ENCODE results near the gene HTR3A.

Gene HTR3A

DNA sequence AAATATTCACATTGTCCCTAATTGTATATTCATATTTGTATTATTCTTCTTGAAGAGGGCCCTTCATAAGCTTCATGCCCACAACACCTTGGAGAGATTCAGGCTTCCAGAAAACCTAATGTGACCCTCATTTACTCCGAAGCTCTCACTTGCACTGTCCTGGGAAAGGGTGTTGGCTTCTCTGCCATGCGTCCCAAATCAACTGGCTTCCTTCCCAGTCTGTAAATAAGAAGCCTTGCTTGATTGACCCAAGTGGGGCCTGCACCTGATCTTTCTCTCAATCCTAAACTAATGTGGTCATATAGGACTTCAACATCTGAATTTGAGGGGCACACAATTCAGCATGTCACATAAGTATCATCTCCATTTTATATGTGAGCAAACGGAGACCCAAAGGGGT, 44.1 kb downstream of the HTR3A start:
- Histone ChIP-seq H3K4ac (ENCODE audit: low read depth, low read length) (no peak overlapping the region), H3K79me2 (ENCODE audit: control insufficient read depth, insufficient read depth, low read length, poor library complexity) (no peaks in the 10 kb centered on the region), H3K18ac (ENCODE audit: low read length) (no peak overlapping the region), H3K79me1 (ENCODE audit: low read length) (no peaks in the 10 kb centered on the region), H2AK5ac (ENCODE audit: low read length) (no peak overlapping the region), H3K4me2 (ENCODE audit: low read length) (no peak overlapping the region), H3K27me3 (ENCODE audit: insufficient read depth, low read length) (no peaks in the 10 kb centered on the region), H3K23ac (ENCODE audit: low read length) (no peak overlapping the region), H4K8ac (ENCODE audit: low read depth, low read length) (no peak overlapping the region), H2BK5ac (ENCODE audit: low read depth, low read length, poor library complexity) (no peak overlapping the region), H3K4me3 (ENCODE audit: low read depth, low read length) (no peak overlapping the region), H3K36me3 (ENCODE audit: control insufficient read depth in 1 of 2, insufficient read depth in 2 of 2, low read length in 2 of 2) (no peaks in the 10 kb centered on the region), H3K27ac (ENCODE audit: low read depth, low read length) (no peak overlapping the region), H4K91ac (ENCODE audit: low read depth, low read length) (no peak overlapping the region), H3K14ac (ENCODE audit: low read length) (no peak overlapping the region), H4K12ac (ENCODE audit: low read depth, low read length) (no peak overlapping the region), H2BK12ac (ENCODE audit: low read length) (no peak overlapping the region), H3K9ac (ENCODE audit: low read length) (no peak overlapping the region), H3K9me3 (ENCODE audit: insufficient read depth, low read depth, low read length) (peaks cover 1% of the 10 kb centered on the region), H3K4me1 (ENCODE audit: control insufficient read depth in 1 of 2, insufficient read depth in 2 of 2, low read length in 2 of 2) (peaks cover 2 to 6% of the 10 kb centered on the region in 2 experiments), H2AFZ (ENCODE audit: insufficient read depth, low read length, poor library complexity) (no peak overlapping the region), H2BK120ac (ENCODE audit: insufficient read depth, low read length, poor library complexity) (no peak overlapping the region)
- DNase-seq, result no peak
- no CpG with 5 or more reads among the region's 3 CpGs for WGBS (ENCODE audit: extremely low coverage, insufficient coverage, insufficient read length)

DNA sequence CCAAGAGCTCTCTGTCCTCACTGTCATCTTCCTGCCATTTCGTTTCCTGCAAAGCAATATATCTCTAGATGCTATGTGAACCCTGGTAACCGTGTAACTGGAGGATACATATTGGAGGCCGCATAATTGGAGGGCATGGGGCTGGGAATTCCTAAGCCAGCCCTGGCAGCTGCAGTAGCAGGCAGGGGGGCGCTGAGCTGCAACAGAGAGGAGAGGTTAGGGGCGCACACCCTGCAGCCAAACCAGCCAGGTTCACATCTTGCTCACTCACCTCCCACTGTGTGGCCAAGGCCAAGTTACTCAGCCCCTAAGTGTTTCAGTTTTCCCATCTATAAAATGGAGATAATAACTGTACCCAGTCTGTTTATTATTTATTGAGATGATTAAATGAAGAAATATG, 44.7 kb downstream of the HTR3A start:
- H3K27ac ChIP-seq (ENCODE audit: low read depth, low read length), result no peak overlapping the region
- peaks cover 1% of the 10 kb centered on the region for H3K9me3 ChIP-seq (ENCODE audit: insufficient read depth, low read depth, low read length)
- H3K4me3 ChIP-seq (ENCODE audit: low read depth, low read length), result no peak overlapping the region
- WGBS (ENCODE audit: extremely low coverage, insufficient coverage, insufficient read length), result no CpG with 5 or more reads among the region's 5 CpGs
- H3K27me3 ChIP-seq (ENCODE audit: insufficient read depth, low read length), result no peaks in the 10 kb centered on the region
- no peak overlapping the region for H3K18ac ChIP-seq (ENCODE audit: low read length)
- H4K8ac ChIP-seq (ENCODE audit: low read depth, low read length), result no peak overlapping the region
- H3K14ac ChIP-seq (ENCODE audit: low read length), result no peak overlapping the region
- no peaks in the 10 kb centered on the region for H3K79me2 ChIP-seq (ENCODE audit: control insufficient read depth, insufficient read depth, low read length, poor library complexity)
- H3K4me2 ChIP-seq (ENCODE audit: low read length), result no peak overlapping the region
- no peak for DNase-seq
- no peak overlapping the region for H4K91ac ChIP-seq (ENCODE audit: low read depth, low read length)
- no peak overlapping the region for H3K9ac ChIP-seq (ENCODE audit: low read length)
- no peaks in the 10 kb centered on the region for H3K79me1 ChIP-seq (ENCODE audit: low read length)
- no peak overlapping the region for H2BK12ac ChIP-seq (ENCODE audit: low read length)
- no peak overlapping the region for H2BK120ac ChIP-seq (ENCODE audit: insufficient read depth, low read length, poor library complexity)
- peaks cover 2 to 6% of the 10 kb centered on the region in 2 experiments for H3K4me1 ChIP-seq (ENCODE audit: control insufficient read depth in 1 of 2, insufficient read depth in 2 of 2, low read length in 2 of 2)
- H3K23ac ChIP-seq (ENCODE audit: low read length), result no peak overlapping the region
- no peaks in the 10 kb centered on the region for H3K36me3 ChIP-seq (ENCODE audit: control insufficient read depth in 1 of 2, insufficient read depth in 2 of 2, low read length in 2 of 2)
- H2BK5ac ChIP-seq (ENCODE audit: low read depth, low read length, poor library complexity), result no peak overlapping the region
- no peak overlapping the region for H2AK5ac ChIP-seq (ENCODE audit: low read length)
- H2AFZ ChIP-seq (ENCODE audit: insufficient read depth, low read length, poor library complexity), result no peak overlapping the region
- no peak overlapping the region for H4K12ac ChIP-seq (ENCODE audit: low read depth, low read length)
- no peak overlapping the region for H3K4ac ChIP-seq (ENCODE audit: low read depth, low read length)

DNA sequence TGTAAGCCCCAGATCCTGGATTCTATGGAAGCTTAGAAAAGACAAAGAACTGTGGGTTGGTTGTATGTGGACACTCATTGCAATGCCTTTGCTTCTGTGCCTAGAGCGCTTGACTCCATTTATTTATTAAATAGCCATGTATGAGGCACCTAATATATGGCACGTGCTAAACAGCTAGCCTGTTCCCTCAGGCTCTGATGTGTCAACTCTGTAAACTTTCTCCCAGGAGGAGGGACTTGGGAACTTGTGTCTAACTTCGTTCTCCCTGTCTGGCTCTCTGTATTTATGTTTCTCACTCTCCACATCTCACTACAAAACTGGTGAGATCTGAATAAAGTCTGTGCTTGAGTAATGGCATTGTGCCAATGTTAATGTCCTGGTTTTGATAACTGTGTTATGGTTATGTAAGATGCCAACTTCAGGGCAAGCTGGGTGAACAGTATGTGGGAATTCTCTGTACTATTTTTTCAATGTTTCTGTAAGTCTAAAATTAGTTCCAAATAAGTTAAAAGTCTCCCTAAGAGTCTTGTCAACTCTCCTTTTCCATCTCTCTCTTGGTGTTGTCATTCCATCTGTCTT, 50.5 kb downstream of the HTR3A start:
- Histone ChIP-seq H3K79me1 (ENCODE audit: low read length) (no peaks in the 10 kb centered on the region), H3K9me3 (ENCODE audit: insufficient read depth, low read depth, low read length) (peaks cover under 1% of the 10 kb centered on the region), H2AFZ (ENCODE audit: insufficient read depth, low read length, poor library complexity) (no peak overlapping the region), H3K14ac (ENCODE audit: low read length) (no peak overlapping the region), H4K91ac (ENCODE audit: low read depth, low read length) (no peak overlapping the region), H4K8ac (ENCODE audit: low read depth, low read length) (no peak overlapping the region), H3K4ac (ENCODE audit: low read depth, low read length) (no peak overlapping the region), H3K27ac (ENCODE audit: low read depth, low read length) (no peak overlapping the region), H3K79me2 (ENCODE audit: control insufficient read depth, insufficient read depth, low read length, poor library complexity) (no peaks in the 10 kb centered on the region), H3K4me2 (ENCODE audit: low read length) (no peak overlapping the region), H3K27me3 (ENCODE audit: insufficient read depth, low read length) (peaks cover 2% of the 10 kb centered on the region), H2AK5ac (ENCODE audit: low read length) (no peak overlapping the region), H3K4me3 (ENCODE audit: low read depth, low read length) (no peak overlapping the region), H3K18ac (ENCODE audit: low read length) (no peak overlapping the region), H2BK120ac (ENCODE audit: insufficient read depth, low read length, poor library complexity) (no peak overlapping the region), H2BK12ac (ENCODE audit: low read length) (no peak overlapping the region), H3K9ac (ENCODE audit: low read length) (no peak overlapping the region), H3K36me3 (ENCODE audit: control insufficient read depth in 1 of 2, insufficient read depth in 2 of 2, low read length in 2 of 2) (no peaks in the 10 kb centered on the region), H3K23ac (ENCODE audit: low read length) (no peak overlapping the region), H3K4me1 (ENCODE audit: control insufficient read depth in 1 of 2, insufficient read depth in 2 of 2, low read length in 2 of 2) (no peaks in the 10 kb centered on the region), H4K12ac (ENCODE audit: low read depth, low read length) (no peak overlapping the region), H2BK5ac (ENCODE audit: low read depth, low read length, poor library complexity) (no peak overlapping the region)
- DNase-seq, result no peak
- WGBS (ENCODE audit: extremely low coverage, insufficient coverage, insufficient read length), result no CpG with 5 or more reads among the region's 3 CpGs

DNA sequence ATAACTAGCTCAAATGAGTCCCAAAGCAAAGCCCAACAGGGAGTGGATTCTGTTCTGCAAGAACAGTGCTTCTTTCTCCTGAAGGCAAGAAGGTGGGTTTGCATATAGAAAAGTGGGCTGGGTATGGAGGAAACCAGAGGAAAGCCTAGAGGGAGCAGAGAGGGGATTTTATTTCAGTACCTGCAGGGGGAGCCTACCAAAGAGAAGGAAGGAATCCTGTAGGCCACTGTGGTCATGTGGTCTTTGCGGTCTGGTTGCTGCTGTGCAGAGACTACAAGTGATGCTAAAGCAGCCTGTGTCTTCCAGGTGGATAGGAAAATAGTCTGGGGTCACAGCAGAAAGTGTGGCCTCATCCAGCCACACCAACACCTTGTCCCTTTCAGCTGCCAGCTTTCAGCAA, 51.4 kb downstream of the HTR3A start:
- Histone ChIP-seq H4K91ac (ENCODE audit: low read depth, low read length) (no peak overlapping the region), H2BK12ac (ENCODE audit: low read length) (no peak overlapping the region), H3K4me2 (ENCODE audit: low read length) (no peak overlapping the region), H2BK120ac (ENCODE audit: insufficient read depth, low read length, poor library complexity) (no peak overlapping the region), H3K14ac (ENCODE audit: low read length) (no peak overlapping the region), H3K27me3 (ENCODE audit: insufficient read depth, low read length) (peaks cover 2% of the 10 kb centered on the region), H3K36me3 (ENCODE audit: control insufficient read depth in 1 of 2, insufficient read depth in 2 of 2, low read length in 2 of 2) (no peaks in the 10 kb centered on the region), H3K79me1 (ENCODE audit: low read length) (no peaks in the 10 kb centered on the region), H3K18ac (ENCODE audit: low read length) (no peak overlapping the region), H3K9ac (ENCODE audit: low read length) (no peak overlapping the region), H2AK5ac (ENCODE audit: low read length) (no peak overlapping the region), H3K4ac (ENCODE audit: low read depth, low read length) (no peak overlapping the region), H3K23ac (ENCODE audit: low read length) (no peak overlapping the region), H3K4me3 (ENCODE audit: low read depth, low read length) (no peak overlapping the region), H2BK5ac (ENCODE audit: low read depth, low read length, poor library complexity) (no peak overlapping the region), H3K79me2 (ENCODE audit: control insufficient read depth, insufficient read depth, low read length, poor library complexity) (no peaks in the 10 kb centered on the region), H4K8ac (ENCODE audit: low read depth, low read length) (no peak overlapping the region), H2AFZ (ENCODE audit: insufficient read depth, low read length, poor library complexity) (no peak overlapping the region), H4K12ac (ENCODE audit: low read depth, low read length) (no peak overlapping the region), H3K4me1 (ENCODE audit: control insufficient read depth in 1 of 2, insufficient read depth in 2 of 2, low read length in 2 of 2) (no peaks in the 10 kb centered on the region), H3K27ac (ENCODE audit: low read depth, low read length) (no peak overlapping the region), H3K9me3 (ENCODE audit: insufficient read depth, low read depth, low read length) (peaks cover 1% of the 10 kb centered on the region)
- no CpG with 5 or more reads among the region's 1 CpG for WGBS (ENCODE audit: extremely low coverage, insufficient coverage, insufficient read length)
- no peak for DNase-seq

Data from trophoblast cell (in vitro differentiated cells and primary cell).